Measurements from ENCODE around the gene DAPK1.

GRCh38 chr9:87687207-87687606 lies 189.5 kb downstream of the DAPK1 start:
- TF ChIP-seq CTCF (IDR thresholded peaks at IDR 0.05): no peak
- TF ChIP-seq ZFX (IDR thresholded peaks at IDR 0.05; ENCODE audit: borderline replicate concordance): no peak

Data from 22Rv1 (cell line).